Measurements from ENCODE around the gene NPHP4.
A peak's percentile ranks its signal among the peaks of the same experiment; 100 is the strongest.

Gene NPHP4

DNA sequence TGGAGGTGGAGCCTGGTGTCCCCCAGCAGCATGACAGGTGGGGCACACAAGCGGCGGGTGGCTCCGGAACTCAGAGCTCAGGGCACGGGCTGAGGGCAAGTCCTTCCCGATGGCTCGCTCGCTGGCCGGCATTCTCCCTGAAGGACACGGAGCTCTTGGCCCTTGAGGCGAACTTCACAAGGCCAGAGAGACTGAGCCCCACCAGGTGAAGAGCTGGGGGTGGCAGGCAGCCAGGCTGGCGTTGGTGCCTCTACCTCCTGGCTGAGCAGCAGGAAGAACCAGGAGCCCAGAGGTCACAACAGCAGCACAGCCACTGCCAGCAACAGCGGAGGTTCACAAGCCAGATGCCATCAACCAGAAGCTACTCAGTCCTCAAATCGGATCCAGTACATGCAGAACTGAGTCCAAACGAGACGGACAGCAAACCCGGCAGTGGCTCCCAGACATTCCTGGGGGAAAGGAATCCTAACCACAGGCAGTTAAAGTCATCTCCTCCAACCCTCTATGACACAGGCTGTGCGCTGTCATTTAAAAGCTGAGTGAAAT, 54.1 kb downstream of the NPHP4 start:
- H3K27ac Mint-ChIP-seq: peak overlapping the region in 1 of 3 experiments; percentile 59
- H3K4me1 Mint-ChIP-seq: peaks cover 28% of the 10 kb centered on the region
- no peaks in the 10 kb centered on the region for H3K27me3 Mint-ChIP-seq (ENCODE audit: low read depth)
- H3K36me3 Mint-ChIP-seq (ENCODE audit: low read depth): peaks cover 44% of the 10 kb centered on the region
- TF ChIP-seq, protein P1, sequence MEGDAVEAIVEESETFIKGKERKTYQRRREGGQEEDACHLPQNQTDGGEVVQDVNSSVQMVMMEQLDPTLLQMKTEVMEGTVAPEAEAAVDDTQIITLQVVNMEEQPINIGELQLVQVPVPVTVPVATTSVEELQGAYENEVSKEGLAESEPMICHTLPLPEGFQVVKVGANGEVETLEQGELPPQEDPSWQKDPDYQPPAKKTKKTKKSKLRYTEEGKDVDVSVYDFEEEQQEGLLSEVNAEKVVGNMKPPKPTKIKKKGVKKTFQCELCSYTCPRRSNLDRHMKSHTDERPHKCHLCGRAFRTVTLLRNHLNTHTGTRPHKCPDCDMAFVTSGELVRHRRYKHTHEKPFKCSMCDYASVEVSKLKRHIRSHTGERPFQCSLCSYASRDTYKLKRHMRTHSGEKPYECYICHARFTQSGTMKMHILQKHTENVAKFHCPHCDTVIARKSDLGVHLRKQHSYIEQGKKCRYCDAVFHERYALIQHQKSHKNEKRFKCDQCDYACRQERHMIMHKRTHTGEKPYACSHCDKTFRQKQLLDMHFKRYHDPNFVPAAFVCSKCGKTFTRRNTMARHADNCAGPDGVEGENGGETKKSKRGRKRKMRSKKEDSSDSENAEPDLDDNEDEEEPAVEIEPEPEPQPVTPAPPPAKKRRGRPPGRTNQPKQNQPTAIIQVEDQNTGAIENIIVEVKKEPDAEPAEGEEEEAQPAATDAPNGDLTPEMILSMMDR (IDR thresholded peaks at IDR 0.05; ENCODE audit: unreplicated experiment in 3 of 3): no peak
- peaks cover 3% of the 10 kb centered on the region for H3K9me3 Mint-ChIP-seq
- H3K4me3 Mint-ChIP-seq: no peak overlapping the region

DNA sequence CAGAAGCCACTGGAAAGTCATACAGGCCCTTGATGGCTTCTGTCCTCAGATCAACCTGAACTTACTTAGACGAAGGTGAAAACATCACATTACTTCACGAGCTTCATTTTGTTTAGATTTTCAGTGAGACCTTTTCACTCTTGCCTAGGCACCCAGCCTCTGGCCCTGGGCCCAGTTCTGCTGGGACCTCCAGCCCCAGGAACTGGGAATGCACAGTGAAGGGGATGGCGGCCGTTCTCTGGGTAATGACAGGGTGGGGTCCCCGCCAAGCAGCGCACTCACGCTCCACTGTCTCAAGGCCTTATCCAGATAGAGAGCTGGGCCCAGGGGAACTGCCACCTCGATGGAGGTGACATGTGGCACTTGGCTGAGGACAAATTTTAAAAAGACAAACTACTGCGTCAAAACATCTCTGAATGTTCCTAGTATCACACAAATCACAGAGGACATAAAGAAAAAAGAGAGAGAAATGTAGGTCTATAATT, 54.8 kb downstream of the NPHP4 start:
- TF ChIP-seq, protein P1 (IDR thresholded peaks at IDR 0.05; ENCODE audit: unreplicated experiment in 3 of 3): no peak
- Mint-ChIP-seq H3K36me3 (ENCODE audit: low read depth) (peaks cover 48% of the 10 kb centered on the region), H3K4me1 (peaks cover 28% of the 10 kb centered on the region), H3K9me3 (peaks cover 3% of the 10 kb centered on the region), H3K27me3 (ENCODE audit: low read depth) (no peaks in the 10 kb centered on the region), H3K4me3 (no peak overlapping the region), H3K27ac (peak overlapping the region in 1 of 3 experiments; percentile 59)

DNA sequence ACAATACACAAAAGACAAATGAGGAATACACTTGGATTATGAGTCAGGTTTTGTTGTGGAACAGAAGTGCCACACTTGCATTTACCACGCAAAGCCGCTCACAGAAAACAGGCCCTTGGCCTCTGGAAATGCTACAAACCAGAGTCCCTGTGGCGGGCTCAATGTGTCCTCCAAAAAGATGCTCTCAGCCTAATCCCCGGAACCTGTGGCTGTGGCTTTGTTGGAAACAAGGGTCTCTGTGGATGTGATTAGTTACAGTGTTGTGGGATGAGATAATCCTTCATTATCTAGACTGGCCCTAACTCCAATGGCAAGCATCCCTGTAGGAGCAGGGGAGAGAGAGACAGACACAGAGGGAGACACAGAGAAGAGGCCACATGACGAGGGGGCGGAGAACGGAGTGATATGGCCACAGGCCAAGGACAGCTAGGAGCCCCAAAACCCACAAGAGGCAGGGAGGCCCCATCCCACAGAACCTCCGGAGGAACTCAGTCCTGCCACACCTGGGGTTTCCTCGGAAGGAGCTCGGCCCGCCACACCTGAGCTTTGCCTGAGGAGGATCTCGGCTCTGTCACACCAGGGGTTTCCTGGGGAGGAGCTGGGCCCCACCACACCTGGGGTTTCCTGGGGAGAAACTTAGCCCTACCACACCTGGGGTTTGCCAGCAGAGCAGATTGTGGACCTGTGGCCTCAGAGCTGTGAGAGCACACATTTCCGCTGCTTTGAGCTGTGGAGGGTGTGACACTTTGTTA, 55.4 kb downstream of the NPHP4 start:
- H3K36me3 Mint-ChIP-seq (ENCODE audit: low read depth): peaks cover 51% of the 10 kb centered on the region
- H3K9me3 Mint-ChIP-seq: peaks cover 3% of the 10 kb centered on the region
- TF ChIP-seq, protein P1 (IDR thresholded peaks at IDR 0.05; ENCODE audit: unreplicated experiment in 3 of 3): no peak
- no peaks in the 10 kb centered on the region for H3K27me3 Mint-ChIP-seq (ENCODE audit: low read depth)
- no peak overlapping the region for H3K4me3 Mint-ChIP-seq
- H3K27ac Mint-ChIP-seq: peak overlapping the region in 1 of 3 experiments; percentile 13
- H3K4me1 Mint-ChIP-seq: peaks cover 28% of the 10 kb centered on the region

DNA sequence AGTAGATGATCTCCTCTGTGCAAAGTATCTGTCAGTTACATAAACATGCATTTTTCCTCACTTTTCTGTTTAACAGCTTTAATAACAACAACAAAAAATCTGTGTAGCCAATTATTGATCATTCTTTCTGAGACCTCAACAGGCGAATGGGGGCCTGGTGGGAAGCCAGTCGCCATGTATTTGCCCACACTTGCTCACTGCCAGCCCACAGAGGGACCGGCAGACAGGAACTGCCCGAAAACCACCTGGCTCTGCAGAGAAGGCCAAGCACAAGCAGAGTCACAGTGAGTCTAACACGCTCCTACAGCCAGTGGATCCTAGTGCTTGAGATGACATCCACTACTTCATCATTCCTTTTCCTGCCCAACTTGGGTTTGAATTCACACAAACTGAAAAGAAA, 56.1 kb downstream of the NPHP4 start:
- H3K27ac Mint-ChIP-seq: no peak overlapping the region
- H3K36me3 Mint-ChIP-seq (ENCODE audit: low read depth): peaks cover 44% of the 10 kb centered on the region
- H3K27me3 Mint-ChIP-seq (ENCODE audit: low read depth): no peaks in the 10 kb centered on the region
- TF ChIP-seq, protein P1 (IDR thresholded peaks at IDR 0.05; ENCODE audit: unreplicated experiment in 3 of 3): no peak
- peaks cover 28% of the 10 kb centered on the region for H3K4me1 Mint-ChIP-seq
- no peak overlapping the region for H3K4me3 Mint-ChIP-seq
- H3K9me3 Mint-ChIP-seq: peaks cover 3% of the 10 kb centered on the region

DNA sequence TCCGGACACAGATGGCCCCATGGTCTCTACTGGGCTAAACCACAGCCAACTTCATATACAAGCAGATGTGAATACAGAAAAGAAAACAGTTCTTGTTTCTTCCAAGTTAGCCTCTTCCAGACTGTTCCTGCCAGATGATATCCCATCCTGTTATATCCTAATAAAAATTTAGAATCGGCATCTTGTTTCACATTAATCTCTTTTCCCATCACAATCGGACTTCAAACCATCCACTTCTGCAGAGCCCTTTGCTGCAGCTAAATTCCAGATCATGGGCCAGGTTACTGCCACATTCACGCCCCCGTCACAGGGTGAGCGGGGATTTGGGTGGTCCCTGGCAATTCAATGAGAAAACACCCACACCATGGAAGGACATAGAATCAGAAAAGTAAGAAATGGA, 57.2 kb downstream of the NPHP4 start:
- Mint-ChIP-seq H3K27me3 (ENCODE audit: low read depth) (no peaks in the 10 kb centered on the region), H3K9me3 (peaks cover 3% of the 10 kb centered on the region), H3K4me1 (peaks cover 28% of the 10 kb centered on the region), H3K27ac (peak overlapping the region in 2 of 3 experiments; percentile 2 to 38), H3K36me3 (ENCODE audit: low read depth) (peaks cover 44% of the 10 kb centered on the region), H3K4me3 (no peak overlapping the region)
- TF ChIP-seq, protein P1 (IDR thresholded peaks at IDR 0.05; ENCODE audit: unreplicated experiment in 3 of 3): no peak

Measured in nephron (organoid).